ENCODE data around the gene OR7G2. TPM values are rescaled to one million over a fixed set of nuclear protein-coding genes. Genes with fewer than 3 reads are reported as not detected.

The OR7G2 gene
- total RNA-seq, 1 experiment from 2014 or later, result not detected

- ATAC-seq, result no peak
- Mint-ChIP-seq H3K27me3 (ENCODE audit: low read depth) (peaks cover 12% of the 10 kb centered on the region; the same call in 1 of the 2 replicates), H3K4me3 (no peak within 1 kb of the TSS), H3K27ac (no peak within 1 kb of the TSS), H3K9me3 (peaks cover 42% of the 10 kb centered on the region), H3K36me3 (peaks cover 26% of the 10 kb centered on the region), H3K4me1 (peaks cover 4% of the 10 kb centered on the region; the same call in 1 of the 2 replicates)
- TF ChIP-seq GTF2I (CRISPR knock-in tag; conservative IDR thresholded peaks at IDR 0.05) (no peak), MLX (CRISPR knock-in tag; IDR thresholded peaks at IDR 0.05) (no peak), ZNF232 (CRISPR knock-in tag; IDR thresholded peaks at IDR 0.05) (no peak), ZNF423 (CRISPR knock-in tag; IDR thresholded peaks at IDR 0.05) (no peak)
- no peak for DNase-seq (ENCODE audit: low spot score)
- ChIA-PET POLR2A (no interaction called here), CTCF (no interaction called here)
Observed at GRCh38 chr19:9086761-9087160, 20.5 kb downstream of the OR7G2 start, which contains the start of gene OR1M1. OR1M1 (plus strand) TSS chr19:9087061; CDS start chr19:9093245, 6,184 bp downstream.

- H3K9me3 Mint-ChIP-seq, result peaks cover 5% of the 10 kb centered on the region; the same call in 1 of the 2 replicates
- ChIA-PET POLR2A (no interaction called here), CTCF (no interaction called here)
- H3K27me3 Mint-ChIP-seq (ENCODE audit: low read depth), result no peaks in the 10 kb centered on the region
- ATAC-seq (no peak), DNase-seq (ENCODE audit: low spot score) (no peak)
- no peak for TF ChIP-seq ZBTB21 (CRISPR knock-in tag; IDR thresholded peaks at IDR 0.05; ENCODE audit: borderline replicate concordance)
- TF ChIP-seq IRF1 (CRISPR knock-in tag; IDR thresholded peaks at IDR 0.05), result no peak
- TF ChIP-seq NR3C1 (CRISPR knock-in tag; conservative IDR thresholded peaks at IDR 0.05; ENCODE audit: low read depth), result no peak
- no peak for TF ChIP-seq CREB1 (CRISPR knock-in tag; IDR thresholded peaks at IDR 0.05)
- no peak for TF ChIP-seq ZNF416 (CRISPR knock-in tag; IDR thresholded peaks at IDR 0.05)
- TF ChIP-seq GTF2I (CRISPR knock-in tag; conservative IDR thresholded peaks at IDR 0.05), result no peak
- H3K4me3 Mint-ChIP-seq, result no peak overlapping the region
- H3K27ac Mint-ChIP-seq, result no peak overlapping the region
- H3K36me3 Mint-ChIP-seq, result peaks cover 4% of the 10 kb centered on the region; the same call in 1 of the 2 replicates
- peaks cover 28% of the 10 kb centered on the region for H3K4me1 Mint-ChIP-seq
Observed at GRCh38 chr19:9078651-9079050, 28.6 kb downstream of the OR7G2 start.

- Mint-ChIP-seq H3K27ac (no peak overlapping the region), H3K27me3 (ENCODE audit: low read depth) (no peaks in the 10 kb centered on the region), H3K36me3 (peaks cover 2% of the 10 kb centered on the region; the same call in 1 of the 2 replicates), H3K4me3 (no peak overlapping the region), H3K9me3 (no peaks in the 10 kb centered on the region), H3K4me1 (peaks cover 25% of the 10 kb centered on the region)
- POLR2A ChIA-PET, result no interaction called here
- CTCF ChIA-PET, result no interaction called here
- DNase-seq (ENCODE audit: low spot score) (no peak), ATAC-seq (no peak)
- TF ChIP-seq MYBL2 (CRISPR knock-in tag; IDR thresholded peaks at IDR 0.05), result no peak
- TF ChIP-seq ATF3 (CRISPR knock-in tag; conservative IDR thresholded peaks at IDR 0.05), result no peak
- TF ChIP-seq CDX4 (CRISPR knock-in tag; IDR thresholded peaks at IDR 0.05; ENCODE audit: borderline replicate concordance), result no peak
- no peak for TF ChIP-seq ZNF532 (CRISPR knock-in tag; IDR thresholded peaks at IDR 0.05; ENCODE audit: borderline replicate concordance)
- no peak for TF ChIP-seq TEAD4 (CRISPR knock-in tag; IDR thresholded peaks at IDR 0.05)
- TF ChIP-seq E2F5 (CRISPR knock-in tag; IDR thresholded peaks at IDR 0.05), result no peak
- TF ChIP-seq ATF2 (CRISPR knock-in tag; IDR thresholded peaks at IDR 0.05; ENCODE audit: borderline replicate concordance, low read depth), result no peak
- no peak for TF ChIP-seq JUN (CRISPR knock-in tag; IDR thresholded peaks at IDR 0.05)
- TF ChIP-seq ZNF396 (CRISPR knock-in tag; IDR thresholded peaks at IDR 0.05; ENCODE audit: borderline replicate concordance), result no peak
- no peak for TF ChIP-seq IRF2 (CRISPR knock-in tag; IDR thresholded peaks at IDR 0.05; ENCODE audit: borderline replicate concordance, low read depth)
- no peak for TF ChIP-seq SMAD4 (CRISPR knock-in tag; IDR thresholded peaks at IDR 0.05)
- TF ChIP-seq E2F4 (CRISPR knock-in tag; IDR thresholded peaks at IDR 0.05; ENCODE audit: borderline replicate concordance, low read depth), result no peak
Observed at GRCh38 chr19:9076901-9077300, 30.4 kb downstream of the OR7G2 start.
